ENCODE results near the gene ESRRA. TPM values are rescaled to one million over a fixed set of nuclear protein-coding genes. Genes with fewer than 3 reads are reported as not detected.

The ESRRA gene
- total and polyA plus RNA-seq, 2 of the 4 experiments (the other 2 are of a cell fraction) = 10.2 to 15.0 TPM

- H4K20me1 ChIP-seq (ENCODE audit: insufficient read depth, low read length) = no peaks in the 10 kb centered on the region
- H2BK15ac ChIP-seq (ENCODE audit: low read depth, low read length) = no peak overlapping the region
- H4K8ac ChIP-seq (ENCODE audit: low read depth in 2 of 2, low read length in 2 of 2) = peak overlapping the region; percentile 38 to 93
- ChIA-PET POLR2A (ENCODE audit: unreplicated experiment) (interaction anchor here (1.1 kb wide), 1 partner anchor 25 kb away, joined by 4 read pairs; the partner anchor contains the start of gene TRMT112), CTCF (interaction anchor here (0.6 to 2.2 kb wide), 6 partner anchors 9 to 41 kb away, joined by 3 to 11 read pairs (median 6); partner anchors contain the start of genes PRDX5 and TRMT112)
- intact Hi-C loops (cut with micrococcal nuclease) (no loop called here), dilution Hi-C loops (cut with HindIII; ENCODE audit: low sequenced_read_pairs, unreplicated experiment) (no loop called here), in situ Hi-C loops (cut with MboI; ENCODE audit: low sequenced_read_pairs) (no loop called here)
- DNase-seq (peak; percentile 81), ATAC-seq (ENCODE audit: low read depth) (peak; percentile 99)
- peak overlapping the region; percentile 84 for H2AK9ac ChIP-seq (replicated peaks; ENCODE audit: low read depth, low read length, poor library complexity)
- peak overlapping the region; percentile 97 for H2AFZ ChIP-seq (replicated peaks; ENCODE audit: low read length, poor library complexity)
- peak overlapping the region; percentile 50; the same call in 1 of the 2 replicates for H3K18ac ChIP-seq (ENCODE audit: low read depth, low read length)
- 0 out of 2 replicates have a peak overlapping the region, but pooled peaks have one; percentile 42 for H2BK120ac ChIP-seq (ENCODE audit: low read depth, low read length)
- 7% methylated on average over 20 of the region's 55 CpGs; no CpG with 5 or more reads in 1 of the 2 experiments for WGBS, 2 experiments (ENCODE audit: extremely low coverage in 2 of 2, insufficient read length in 1 of 2)
- peak overlapping the region; percentile 80 for H3K4me2 ChIP-seq (ENCODE audit: low read depth, low read length)
- H3K36me3 ChIP-seq (ENCODE audit: control insufficient read depth, insufficient read depth, low read length) = no peaks in the 10 kb centered on the region
- BruUV-seq (replicated peaks) = no TSS peak
- peaks cover 6% of the 10 kb centered on the region for H3K4me1 ChIP-seq (ENCODE audit: control insufficient read depth, insufficient read depth, low read length)
- peak overlapping the region; percentile 72 for H3K27ac ChIP-seq (ENCODE audit: insufficient read depth, low read length)
- H2BK5ac ChIP-seq (ENCODE audit: low read depth, low read length, poor library complexity, severe bottlenecking) = peak overlapping the region; percentile 59
- H3K9me1 ChIP-seq (ENCODE audit: insufficient read depth, low read length) = no peaks in the 10 kb centered on the region
- H4K91ac ChIP-seq (ENCODE audit: insufficient read depth, low read depth, low read length) = peak overlapping the region; percentile 45; the same call in 1 of the 2 replicates
- H2BK20ac ChIP-seq (ENCODE audit: low read depth, low read length) = no peak overlapping the region
- peak overlapping the region; percentile 79 for H3K4ac ChIP-seq (ENCODE audit: low read depth, low read length)
- 0 out of 2 replicates have a peak overlapping the region, but pooled peaks have one; percentile 48 for H3K14ac ChIP-seq (replicated peaks; ENCODE audit: low read depth, low read length)
- H3K23ac ChIP-seq (ENCODE audit: low read depth, low read length) = no peak overlapping the region
- H3K27me3 ChIP-seq (ENCODE audit: control insufficient read depth, insufficient read depth, low read length) = peaks cover 11% of the 10 kb centered on the region; the same call in 1 of the 2 replicates
- peak overlapping the region; percentile 45 for H3K4me3 ChIP-seq (ENCODE audit: insufficient read depth, low read depth, low read length)
- H3K56ac ChIP-seq (ENCODE audit: extremely low read depth, insufficient read depth, low read length) = no peak overlapping the region
- H3K9ac ChIP-seq (ENCODE audit: low read depth, low read length) = peak overlapping the region; percentile 79
- H3K79me1 ChIP-seq (ENCODE audit: low read depth in 1 of 2, low read length in 2 of 2) = no peaks in the 10 kb centered on the region
- H4K5ac ChIP-seq (ENCODE audit: low read depth, low read length) = peak overlapping the region; percentile 93
- H2AK5ac ChIP-seq (ENCODE audit: low read depth, low read length) = peak overlapping the region; percentile 48; the same call in 1 of the 2 replicates
- peak; percentile 30 for TF ChIP-seq RAD21 (IDR thresholded peaks at IDR 0.05; ENCODE audit: low read length)
- TF ChIP-seq BHLHE40 (IDR thresholded peaks at IDR 0.05; ENCODE audit: low read depth, low read length) = no peak
- no peak for TF ChIP-seq FOS (IDR thresholded peaks at IDR 0.05; ENCODE audit: low read depth, low read length)
- peak; percentile 62 for TF ChIP-seq CTCF (conservative IDR thresholded peaks at IDR 0.05; ENCODE audit: low read depth, low read length)
- TF ChIP-seq NFE2L2 (IDR thresholded peaks at IDR 0.05; ENCODE audit: low read depth, low read length) = no peak
- TF ChIP-seq MAZ (IDR thresholded peaks at IDR 0.05; ENCODE audit: borderline replicate concordance, low read depth, low read length) = peak; percentile 68; the same call in 1 of the 2 replicates
- TF ChIP-seq SMC3 (IDR thresholded peaks at IDR 0.05; ENCODE audit: low read depth, low read length) = peak; percentile 21; the same call in 1 of the 2 replicates
- no peaks in the 10 kb centered on the region for H3K9me3 ChIP-seq (ENCODE audit: control insufficient read depth, insufficient read depth, low read length)
These were observed 36.8 kb downstream of the ESRRA start for GRCh38 chr11:64341851-64342791.

Measured in IMR-90 (cell line).